GM19438 (cell line): ENCODE results near the gene STX8.
"Not testable (repeated sequence)": the region's sequence is repeated elsewhere in the genome, so short reads cannot be mapped to it uniquely, and the experiment has no call there.

ENCODE experiments used
- ATAC-seq: cut with Tn5 transposase; IDR thresholded peaks from one replicate; pipeline ENCODE4 v1.9.1; 2021; ENCODE audit warnings: low read depth; ENCODE audit not compliant: unreplicated experiment

The STX8 gene

DNA sequence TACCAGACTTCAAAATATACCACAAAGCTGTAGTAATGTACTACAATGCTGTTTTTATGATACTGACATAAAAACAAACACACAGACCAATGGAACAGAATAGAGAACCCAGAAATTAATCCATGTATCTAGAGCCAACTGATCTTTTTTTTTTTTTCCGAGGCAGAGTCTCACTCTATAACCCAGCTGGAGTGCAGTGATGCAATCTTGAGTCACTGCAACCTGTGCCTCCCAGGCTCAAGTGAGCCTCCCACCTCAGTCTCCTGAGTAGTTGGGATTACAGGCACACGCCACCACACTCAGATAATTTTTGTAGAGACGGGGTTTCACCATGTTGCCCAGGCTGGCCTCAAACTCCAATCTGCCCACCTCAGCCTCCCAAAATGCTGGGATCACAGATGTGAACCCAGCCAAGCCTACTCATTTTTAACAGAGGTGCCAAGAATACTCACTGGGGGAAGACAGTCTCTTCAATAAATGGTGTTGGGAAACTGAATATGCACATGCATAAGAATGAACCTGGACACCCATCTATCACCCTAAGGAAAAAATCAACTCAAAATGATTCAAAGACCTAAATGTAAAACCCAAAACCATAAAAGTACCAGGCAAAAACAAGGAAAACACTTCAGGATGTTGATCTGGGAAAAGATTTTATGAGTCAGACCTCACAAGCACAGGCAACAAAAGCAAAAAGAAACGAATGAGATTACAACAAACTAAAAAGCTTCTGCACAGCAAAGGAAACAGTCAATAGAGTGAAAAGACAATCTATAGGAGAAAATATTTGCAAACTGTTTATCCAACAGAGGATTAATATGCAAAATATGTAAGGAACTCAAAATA, 63.1 kb downstream of the STX8 start:
- no peak for ATAC-seq

DNA sequence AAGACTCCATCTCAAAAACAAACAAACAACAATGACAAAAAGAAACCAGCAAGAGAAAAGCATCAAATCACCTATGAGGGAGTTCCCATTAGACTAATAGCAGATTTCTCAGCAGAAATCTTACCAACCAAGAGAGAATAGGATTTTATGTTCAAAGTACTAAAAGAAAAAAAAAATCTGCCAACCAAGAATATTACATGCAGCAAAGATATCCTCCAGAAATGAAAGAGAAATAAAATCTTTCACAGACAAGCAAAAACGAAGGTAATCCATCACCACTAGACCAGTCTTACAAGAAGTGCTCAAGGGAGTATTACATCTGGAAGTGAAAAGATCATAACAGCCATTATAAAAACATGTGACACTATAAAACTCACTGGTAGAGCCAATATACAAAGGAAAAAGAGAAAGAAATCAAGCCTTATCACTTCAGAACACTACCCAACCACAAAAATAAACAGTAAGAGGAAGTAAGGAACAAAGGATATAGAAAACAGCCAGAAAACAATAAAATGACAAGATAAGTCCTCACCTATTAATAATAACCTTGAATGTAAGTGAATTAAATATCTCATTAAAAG, 66.3 kb downstream of the STX8 start:
- ATAC-seq, result no peak

DNA sequence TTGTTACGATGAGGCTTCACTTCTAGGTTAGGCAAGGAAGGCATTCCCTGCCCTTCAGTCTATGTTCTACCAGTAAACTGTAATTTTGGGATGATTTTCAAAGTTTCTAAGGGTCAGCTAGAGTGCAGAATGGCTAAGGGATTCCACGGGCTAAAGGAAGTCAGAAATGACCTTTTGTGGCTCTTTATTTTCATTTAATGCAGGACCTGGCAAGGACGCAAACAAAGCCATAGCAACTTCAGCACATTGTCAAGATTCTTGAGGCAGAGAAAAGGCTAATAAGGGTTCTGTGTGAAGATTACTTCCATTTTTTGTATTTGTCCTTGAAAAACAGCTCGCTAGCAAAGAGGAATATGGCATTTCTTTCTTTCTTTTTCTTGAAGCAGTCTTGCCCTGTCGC, 76.6 kb downstream of the STX8 start:
- ATAC-seq, result no peak

DNA sequence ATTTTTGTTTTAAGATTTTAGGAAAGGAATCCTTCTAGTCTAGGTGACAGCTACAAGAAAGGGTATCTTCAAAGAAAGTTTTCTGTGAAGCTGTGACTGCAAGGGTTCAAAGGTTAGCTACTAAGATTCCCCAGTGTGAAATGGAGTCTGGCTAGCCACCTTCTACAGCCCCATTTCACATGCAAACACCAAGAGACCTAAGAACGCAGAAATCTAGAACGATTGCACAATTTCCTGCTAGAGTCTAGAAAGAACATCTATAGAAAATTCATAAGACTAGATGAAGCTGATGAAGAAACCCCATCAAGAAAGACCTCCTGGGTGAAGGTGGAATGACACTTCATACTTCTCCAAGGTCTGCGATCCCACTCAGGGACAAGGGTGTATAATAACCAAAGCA, 77.1 kb downstream of the STX8 start:
- no peak for ATAC-seq

DNA sequence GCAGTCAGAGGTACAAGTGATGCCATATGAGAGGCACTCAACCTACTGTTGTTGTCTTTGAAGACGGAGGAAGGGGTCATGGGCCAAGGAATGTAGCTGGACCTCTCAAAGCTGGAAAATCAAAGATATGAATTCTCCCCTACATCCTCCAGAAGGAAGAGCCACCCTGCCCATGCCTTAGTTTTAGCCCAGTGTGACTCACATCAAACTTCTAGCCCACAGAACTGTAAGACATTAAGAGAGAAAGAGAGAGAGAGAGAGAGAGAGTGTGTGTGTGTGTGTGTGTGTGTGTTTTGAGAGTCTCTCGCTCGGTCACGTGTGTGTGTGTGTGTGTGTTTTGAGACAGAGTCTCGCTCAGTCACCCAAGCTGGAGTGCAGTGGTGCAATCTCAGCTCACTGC, 87.1 kb downstream of the STX8 start:
- ATAC-seq, result no peak

DNA sequence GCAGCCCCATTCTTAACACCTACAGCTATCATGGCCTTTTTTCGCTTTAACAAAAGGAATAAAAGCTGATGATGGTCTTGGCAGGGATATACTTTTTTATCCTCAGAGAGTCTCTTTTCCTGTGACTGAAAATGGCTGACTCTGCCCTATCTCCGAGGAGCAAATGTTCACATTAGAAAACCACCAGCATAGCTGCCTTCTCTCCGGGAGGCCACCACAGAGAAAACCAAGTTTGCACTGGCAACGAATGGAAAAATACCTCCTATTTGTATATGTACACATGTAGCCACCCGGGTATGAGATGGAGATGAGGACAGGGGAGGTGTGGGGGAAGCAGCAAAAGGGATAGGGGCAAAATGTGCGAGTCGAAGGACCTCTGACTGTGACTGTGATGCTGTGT, 88.2 kb downstream of the STX8 start:
- no peak for ATAC-seq

DNA sequence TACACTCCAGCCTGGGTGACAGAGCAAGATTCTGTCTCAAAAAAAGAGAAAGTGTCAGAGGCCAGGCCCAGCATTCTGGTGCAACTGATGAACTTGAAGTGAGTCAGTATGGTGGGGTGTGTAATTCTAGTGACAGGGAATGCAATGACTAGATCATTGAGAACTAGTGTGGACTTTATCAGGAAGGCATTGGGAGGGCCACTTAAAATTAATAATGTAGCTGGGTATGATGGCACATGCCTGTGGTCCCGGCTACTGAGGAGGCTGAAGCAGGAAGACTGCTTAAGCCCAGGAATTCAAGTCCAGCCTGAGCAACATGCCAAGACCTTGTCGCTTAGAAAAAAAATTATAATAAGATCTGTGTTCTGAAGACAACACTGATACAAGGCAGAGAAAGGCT, 90.8 kb downstream of the STX8 start:
- ATAC-seq, result no peak

DNA sequence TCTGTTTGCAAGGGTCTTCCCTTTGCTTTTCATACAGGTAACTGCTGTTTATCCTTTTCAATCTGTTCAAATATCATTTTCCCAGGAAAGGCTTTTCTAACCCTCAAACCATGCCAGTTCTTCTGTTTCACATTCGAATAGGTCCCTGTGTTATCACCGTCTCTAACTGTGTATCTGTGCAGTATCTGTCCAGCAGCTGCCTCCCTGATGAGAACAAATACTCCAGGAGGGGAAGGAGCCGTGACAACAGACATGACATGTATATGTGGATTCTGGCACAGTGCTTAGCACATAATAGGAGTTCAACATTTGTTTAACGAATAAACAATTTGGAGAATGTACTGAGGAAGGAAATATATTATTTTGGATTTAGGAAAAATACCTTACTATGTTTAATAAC, 95.7 kb downstream of the STX8 start:
- ATAC-seq, result no peak

DNA sequence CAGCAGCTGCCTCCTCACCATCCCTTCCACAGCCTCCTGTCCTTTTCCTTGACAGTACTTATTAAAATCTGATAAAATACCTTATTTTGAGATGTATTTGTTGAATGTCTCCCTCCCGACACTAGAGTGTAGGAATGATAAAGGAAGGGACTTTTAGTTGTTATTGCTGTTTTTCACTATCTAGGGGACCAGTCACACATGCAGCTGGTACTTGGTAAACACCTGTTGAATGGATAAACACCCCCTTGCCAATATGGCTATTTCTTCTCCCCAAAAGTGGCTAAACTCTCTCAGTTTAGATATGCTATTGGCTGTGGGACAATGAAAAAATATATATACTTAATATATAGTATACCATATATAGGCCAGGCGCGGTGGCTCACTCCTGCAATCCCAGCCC, 96.7 kb downstream of the STX8 start:
- ATAC-seq, result no peak

DNA sequence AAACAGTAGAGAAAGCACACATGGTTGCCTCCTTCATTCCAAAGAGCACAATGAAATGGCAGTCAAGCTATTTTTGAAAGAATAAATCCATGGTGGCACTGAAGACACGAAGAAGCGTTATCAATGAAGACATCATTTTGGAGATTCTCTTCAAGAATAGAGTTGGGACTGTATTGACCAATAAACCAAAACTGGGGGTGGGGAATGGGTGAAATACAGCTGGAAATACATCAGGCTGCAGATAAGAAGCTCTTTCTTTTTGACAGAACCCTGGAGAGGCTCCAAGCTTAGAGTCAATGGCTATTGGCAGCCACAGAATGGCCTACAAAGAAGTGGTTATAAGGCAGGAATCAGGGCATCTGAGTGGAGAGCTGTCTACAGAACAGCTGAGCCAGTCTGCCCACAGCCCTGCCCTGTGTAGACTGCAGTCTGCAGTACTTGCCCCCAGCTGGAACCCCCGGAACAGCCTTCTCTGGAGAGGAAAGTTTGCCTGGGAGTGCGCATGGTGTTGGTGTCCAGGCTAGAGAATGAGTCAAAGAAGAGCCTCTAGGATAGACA, 100.4 kb downstream of the STX8 start:
- ATAC-seq, result no peak

DNA sequence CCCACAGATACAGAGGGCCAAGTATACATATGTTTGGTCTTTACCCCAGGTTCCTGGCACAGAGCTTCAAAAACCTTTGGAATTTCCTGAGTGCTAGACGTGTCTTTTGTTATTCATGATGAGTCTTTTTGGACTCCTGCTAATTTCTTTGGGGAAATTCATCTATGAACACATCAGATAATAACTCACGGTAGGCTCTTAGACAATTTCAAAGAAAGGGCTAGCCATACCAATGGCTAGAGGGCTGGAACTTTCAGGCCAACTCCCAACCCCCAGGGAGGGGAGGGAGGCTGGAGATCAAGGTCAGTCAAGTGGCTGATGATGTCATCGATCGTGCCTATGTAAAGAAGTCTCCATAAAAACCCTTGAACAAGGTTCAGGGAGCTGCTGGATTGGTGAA, 101.9 kb downstream of the STX8 start:
- ATAC-seq, result no peak

DNA sequence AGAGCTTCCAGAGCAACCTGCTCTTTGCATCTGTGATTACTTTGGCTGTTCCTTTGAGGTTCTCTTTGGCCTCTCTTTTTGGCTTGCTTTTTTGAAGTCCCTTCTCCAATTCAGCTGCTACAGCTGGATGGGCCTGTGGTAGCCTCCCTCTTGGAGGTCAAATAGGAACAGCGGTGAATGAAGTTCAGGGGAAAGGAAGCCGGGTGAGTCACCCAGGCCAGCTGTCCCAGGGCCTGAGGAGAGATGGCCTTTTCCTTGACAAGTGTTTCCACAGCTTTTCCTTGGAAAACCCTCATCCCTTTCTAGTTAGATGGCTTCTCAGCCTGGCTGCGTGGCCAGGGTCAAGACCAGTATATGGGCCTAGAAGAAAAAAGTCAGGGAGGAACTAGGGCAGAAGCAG, 103.1 kb downstream of the STX8 start:
- no peak for ATAC-seq

DNA sequence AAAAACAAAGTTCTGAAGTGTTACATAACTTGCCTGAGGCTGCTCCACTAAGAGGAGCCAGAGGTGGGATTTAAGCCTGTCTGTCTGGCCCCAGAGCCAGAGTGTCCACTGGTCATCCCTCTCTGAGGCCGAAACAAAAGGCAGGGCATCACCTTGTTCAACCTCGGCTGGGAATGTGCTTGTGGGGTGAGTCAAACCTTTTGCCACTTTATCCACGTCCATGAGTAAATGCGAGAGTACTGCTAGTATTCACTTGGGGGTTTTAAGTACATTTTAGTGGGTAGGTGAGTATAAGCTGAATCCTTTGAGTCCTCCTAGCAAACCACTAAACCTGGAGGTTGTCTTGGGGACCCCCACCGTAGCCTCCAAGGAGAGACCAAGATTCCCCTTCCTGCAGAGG, 103.5 kb downstream of the STX8 start:
- no peak for ATAC-seq

DNA sequence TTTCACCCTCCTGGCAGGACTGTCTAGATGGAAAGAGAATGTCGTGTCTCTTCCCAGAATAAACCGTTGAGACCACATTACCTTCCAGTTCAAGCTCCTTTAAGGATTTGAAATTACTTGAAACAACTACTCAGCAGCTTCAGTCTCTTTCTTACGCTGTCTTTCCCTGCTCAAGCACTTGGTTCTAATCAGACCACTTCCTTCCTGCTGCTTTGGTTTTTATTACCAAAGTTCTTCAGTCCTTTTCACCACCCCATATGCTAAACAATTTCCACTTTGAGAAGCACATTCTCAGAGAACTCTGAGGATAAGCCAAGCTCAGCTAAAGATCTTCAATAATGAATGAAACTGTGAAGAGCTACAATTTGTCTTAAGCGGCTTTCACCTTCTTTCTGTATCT, 105.4 kb downstream of the STX8 start:
- no peak for ATAC-seq

DNA sequence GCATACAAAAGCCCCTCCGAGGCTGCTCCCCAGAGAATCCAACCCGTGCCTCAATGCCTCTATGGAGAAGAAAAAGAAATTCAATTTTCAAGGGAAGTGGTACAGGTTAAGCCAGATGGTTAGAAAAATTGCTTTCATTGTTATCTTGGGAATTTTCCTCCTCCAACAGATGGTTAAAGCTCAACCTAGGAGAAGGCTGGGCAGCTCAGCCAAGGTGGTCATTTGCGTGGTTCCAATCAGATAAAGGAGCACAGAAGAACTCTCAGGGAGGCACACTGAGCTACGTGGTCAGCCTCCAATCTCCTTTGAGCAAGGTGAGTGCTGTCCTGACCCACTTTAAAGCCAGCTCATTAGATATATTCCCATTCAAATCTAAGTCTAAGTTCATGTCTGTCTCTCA, 106.7 kb downstream of the STX8 start:
- no peak for ATAC-seq

DNA sequence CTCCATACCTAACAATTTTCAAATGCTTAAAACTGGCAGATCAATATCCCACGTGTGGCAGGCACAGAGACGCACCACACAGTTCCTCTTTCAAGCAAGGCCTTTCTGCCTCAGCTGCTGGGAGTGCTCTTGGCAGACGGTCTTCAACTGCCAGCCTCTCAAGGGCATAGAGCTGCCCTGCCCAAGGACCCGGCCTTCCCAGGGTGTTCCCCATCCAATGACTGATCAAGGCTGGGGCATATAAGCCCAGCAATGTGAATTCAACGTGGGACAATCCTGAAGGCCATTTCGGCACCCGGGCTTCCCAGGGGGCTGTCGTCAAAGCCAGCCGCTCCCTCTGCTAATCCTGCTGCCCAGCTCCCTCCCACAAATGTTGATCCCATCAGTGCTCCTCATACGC, 107.1 kb downstream of the STX8 start:
- no peak for ATAC-seq

DNA sequence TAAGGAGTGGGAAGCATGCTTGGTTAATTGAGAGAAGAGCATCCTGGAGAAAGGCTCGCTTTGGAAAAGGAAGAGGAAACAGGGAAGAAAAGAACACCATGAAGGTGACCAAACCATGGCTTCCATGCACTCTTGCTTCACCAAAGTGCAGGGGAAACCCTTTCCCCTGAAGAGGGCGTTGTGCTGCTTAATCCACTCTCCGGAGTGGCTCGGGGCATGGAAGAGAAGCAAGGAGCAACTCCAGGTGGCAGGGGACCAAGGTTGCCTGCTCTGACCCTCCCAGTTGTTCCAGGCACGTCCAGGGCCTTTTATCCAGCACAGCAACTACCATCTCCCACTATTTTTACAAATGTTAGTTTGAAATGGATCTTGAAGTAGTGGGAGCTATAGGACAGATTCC, 108.1 kb downstream of the STX8 start:
- ATAC-seq, result no peak

DNA sequence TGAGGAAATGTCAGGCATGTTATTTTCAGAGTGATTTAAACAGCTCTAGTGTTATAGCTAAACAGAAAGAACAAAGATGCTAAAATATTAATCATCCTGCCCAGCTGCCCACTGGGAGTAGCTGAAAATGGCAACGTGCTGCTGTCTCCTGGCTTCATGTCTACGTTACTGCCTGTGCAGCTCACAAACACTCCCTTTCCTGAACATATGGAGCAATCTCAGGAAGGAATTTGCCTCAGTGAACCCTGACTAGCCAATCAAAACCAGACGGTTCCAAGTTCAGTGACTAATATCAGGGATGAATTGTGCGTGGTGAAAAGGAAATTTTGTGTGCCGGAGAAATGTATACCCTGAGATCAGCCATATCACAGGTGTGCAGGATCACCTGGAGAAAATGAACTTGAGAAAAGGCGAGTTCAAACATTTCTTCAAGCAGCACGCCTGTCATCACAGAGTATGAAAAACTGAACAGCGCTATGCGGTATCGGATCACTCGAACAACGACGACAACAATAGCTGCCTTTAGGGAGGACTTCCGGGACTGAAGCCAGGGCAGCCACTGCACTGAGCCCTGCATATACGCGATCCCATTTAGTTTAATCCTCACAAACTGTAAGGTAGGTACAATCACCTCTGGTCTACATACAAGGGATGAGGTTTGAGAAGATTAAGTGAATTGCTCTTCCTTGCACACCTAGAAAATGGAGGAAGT, 110.3 kb downstream of the STX8 start:
- ATAC-seq, result no peak

DNA sequence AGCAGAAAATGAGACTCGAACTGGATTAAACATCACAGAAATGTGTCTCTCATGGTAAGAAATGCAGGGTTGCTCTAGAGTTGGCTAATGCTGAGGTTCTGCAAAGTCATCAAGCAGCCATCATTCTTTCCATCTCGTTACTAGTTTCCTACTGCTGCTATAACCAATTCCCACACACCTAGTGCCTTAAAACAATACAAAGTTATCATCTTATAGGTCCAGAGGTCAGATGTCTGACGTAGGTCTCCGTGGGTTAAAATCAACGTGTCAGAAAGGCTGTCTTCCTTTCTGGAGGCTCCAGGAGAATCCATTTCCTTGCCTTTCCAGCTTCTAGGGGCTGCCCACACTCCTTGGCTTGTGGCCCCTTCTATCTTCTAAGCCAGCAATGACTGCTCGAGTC, 118.6 kb downstream of the STX8 start:
- ATAC-seq, result no peak

DNA sequence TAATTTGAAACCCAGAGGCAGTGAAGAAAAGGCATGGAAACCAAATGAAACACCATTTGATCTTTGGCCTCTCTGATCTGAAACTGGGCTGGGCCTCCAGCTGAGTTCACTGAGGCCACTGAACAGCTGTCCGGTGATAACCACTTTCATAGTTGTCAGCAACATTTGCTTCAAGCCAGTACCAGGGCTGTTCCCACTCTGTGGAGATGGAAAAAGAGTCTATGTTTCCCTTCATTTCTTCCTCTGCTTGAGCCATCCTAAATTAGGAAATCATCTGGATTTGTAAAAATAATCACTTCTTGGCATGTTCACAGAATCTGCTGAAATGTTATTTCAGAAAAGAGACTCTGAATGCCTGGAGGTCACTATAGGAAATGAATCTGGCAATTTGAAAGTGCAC, 119.3 kb downstream of the STX8 start:
- ATAC-seq, result no peak

DNA sequence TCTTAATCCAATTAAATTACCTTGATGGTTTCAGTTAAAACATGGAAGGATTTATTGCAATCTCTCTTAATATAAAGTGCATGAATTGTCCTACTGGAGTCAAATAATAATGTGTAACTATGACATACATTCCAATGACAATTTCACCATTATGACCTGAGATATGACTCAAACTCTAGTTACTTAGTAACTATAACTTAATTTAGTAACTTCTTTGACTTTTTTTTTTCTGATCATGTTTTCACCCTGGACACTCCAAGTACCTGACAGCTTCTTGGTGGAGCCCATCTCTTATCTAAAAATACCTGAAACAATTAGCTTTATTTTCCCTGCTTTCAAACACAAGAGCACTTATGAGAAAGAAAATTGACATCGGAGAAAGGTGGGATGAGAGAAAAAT, 123.7 kb downstream of the STX8 start:
- no peak for ATAC-seq

DNA sequence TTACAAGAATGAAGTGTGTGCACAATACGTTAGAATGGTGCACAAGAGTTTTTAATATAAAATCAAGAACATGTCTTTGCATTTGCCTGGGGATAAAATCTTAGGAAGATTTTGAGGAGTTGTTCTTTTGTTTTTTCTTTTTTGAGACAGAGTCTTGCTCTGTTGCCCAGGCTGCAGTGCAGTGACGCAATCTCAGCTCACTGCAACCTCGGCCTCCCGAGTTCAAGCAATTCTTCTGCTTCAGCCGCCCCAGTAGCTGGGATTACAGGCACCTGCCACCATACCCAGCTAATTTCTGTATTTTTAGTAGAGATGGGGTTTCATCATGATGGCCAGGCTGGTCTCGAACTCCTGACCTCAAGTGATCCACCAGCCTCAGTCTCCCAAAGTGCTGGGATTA, 128.3 kb downstream of the STX8 start:
- not testable (repeated sequence) for ATAC-seq
